NCI-H1105 treated with DMSO at 0.1 percent for 48 hours (cell line): ENCODE data around the gene SEL1L.
"Not testable (repeated sequence)": the region's sequence is repeated elsewhere in the genome, so short reads cannot be mapped to it uniquely, and the experiment has no call there.

Experiments
- DNase-seq: peaks from one replicate; lab custom pipeline; 2025; lab: John Stamatoyannopoulos, UW

SEL1L gene

GRCh38 chr14:81533536-81534343 is at the start of gene SEL1L:
TSS of gene SEL1L (minus strand) at chr14:81533853. CDS start at chr14:81533744, 109 bp downstream.
- DNase-seq: peak; percentile 100

- peak; percentile 69 for DNase-seq
These were observed 48.8 kb upstream of the SEL1L start for GRCh38 chr14:81582420-81582819.

- DNase-seq: no peak
These were observed 45.5 kb upstream of the SEL1L start for GRCh38 chr14:81579115-81579514.

- DNase-seq: no peak
These were observed 37.8 kb upstream of the SEL1L start for GRCh38 chr14:81571437-81571836.

- DNase-seq: no peak
These were observed 33.6 kb upstream of the SEL1L start for GRCh38 chr14:81567302-81567701.

GRCh38 chr14:81565441-81566290 is 32.0 kb upstream of the SEL1L start:
- DNase-seq: peak; percentile 8

GRCh38 chr14:81562818-81563217 is 29.2 kb upstream of the SEL1L start:
- no peak for DNase-seq

GRCh38 chr14:81561084-81561775 is 27.6 kb upstream of the SEL1L start:
- DNase-seq: no peak

- DNase-seq: no peak
These were observed 25.7 kb upstream of the SEL1L start for GRCh38 chr14:81559385-81559784.

GRCh38 chr14:81557146-81557545 is 23.5 kb upstream of the SEL1L start:
- no peak for DNase-seq

- DNase-seq: no peak
These were observed 22.0 kb upstream of the SEL1L start for GRCh38 chr14:81555684-81556083.

- DNase-seq: peak; percentile 39
These were observed 21.4 kb upstream of the SEL1L start for GRCh38 chr14:81555051-81555450.

GRCh38 chr14:81551471-81551870 is 17.8 kb upstream of the SEL1L start:
- no peak for DNase-seq

- DNase-seq: no peak
These were observed 16.5 kb upstream of the SEL1L start for GRCh38 chr14:81550001-81550637.

- not testable (repeated sequence) for DNase-seq
These were observed 7.6 kb upstream of the SEL1L start for GRCh38 chr14:81541206-81541605.

- no peak for DNase-seq
These were observed 3.5 kb upstream of the SEL1L start for GRCh38 chr14:81537193-81537592.

GRCh38 chr14:81536241-81536771 is 2.7 kb upstream of the SEL1L start:
- no peak for DNase-seq

- no peak for DNase-seq
These were observed 1.9 kb upstream of the SEL1L start for GRCh38 chr14:81535396-81536164.

- DNase-seq: no peak
These were observed 939 bp upstream of the SEL1L start for GRCh38 chr14:81534510-81535074.

- DNase-seq: no peak
These were observed 479 bp downstream of the SEL1L start for GRCh38 chr14:81533212-81533535.

GRCh38 chr14:81529391-81529790 is 4.3 kb downstream of the SEL1L start:
- DNase-seq: no peak
